DOHH2 (cell line): ENCODE measurements around the gene EIF2S3.

Experiments used
- CTCF ChIP-seq: fragments of 200-600 bp; sonication (generic); IDR thresholded peaks from one replicate; pipeline ENCODE4 v1.5.1; 2014; ENCODE audit warnings: antibody characterized with exemption, mild to moderate bottlenecking, low read depth, low read length; ENCODE audit not compliant: poor library complexity, severe bottlenecking
- EZH2phosphoT487 ChIP-seq: fragments of 200-600 bp; sonication (generic); IDR thresholded peaks from 2 replicates; pipeline ENCODE4 v1.6.1; 2017; ENCODE audit warnings: borderline replicate concordance, mild to moderate bottlenecking, antibody characterized with exemption, low read length, moderate library complexity, mixed read lengths

DNA sequence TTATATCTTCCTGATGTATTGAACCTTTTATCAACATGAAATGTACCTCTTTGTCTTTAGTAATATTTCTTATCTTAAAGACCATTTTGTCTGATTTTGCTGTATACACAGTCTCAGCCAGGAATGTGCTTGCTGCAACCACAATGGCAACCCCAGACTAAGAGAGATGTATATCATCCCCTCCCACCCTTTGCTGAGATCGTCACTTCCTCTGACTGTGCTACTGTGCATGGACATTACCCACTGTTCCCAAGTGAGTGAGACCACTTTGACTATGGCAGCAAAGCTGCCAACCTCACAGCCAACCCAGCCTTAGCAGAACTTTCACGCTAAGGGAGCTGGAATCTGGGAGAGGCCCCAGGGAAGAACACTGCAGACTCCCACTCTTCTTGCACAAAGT lies 46.0 kb downstream of the EIF2S3 start:
- TF ChIP-seq EZH2phosphoT487 (no peak), CTCF (no peak)
